Measurements from ENCODE around the gene ARHGAP21. TPM values are rescaled to one million over a fixed set of nuclear protein-coding genes. Genes with fewer than 3 reads are reported as not detected.

ARHGAP21 gene
- total and polyA plus RNA-seq, 9 of the 15 experiments (the other 6 are each of a cell fraction or from before 2014, with no cell fraction given) = 13.6 to 145 (median 60.8) TPM

DNA sequence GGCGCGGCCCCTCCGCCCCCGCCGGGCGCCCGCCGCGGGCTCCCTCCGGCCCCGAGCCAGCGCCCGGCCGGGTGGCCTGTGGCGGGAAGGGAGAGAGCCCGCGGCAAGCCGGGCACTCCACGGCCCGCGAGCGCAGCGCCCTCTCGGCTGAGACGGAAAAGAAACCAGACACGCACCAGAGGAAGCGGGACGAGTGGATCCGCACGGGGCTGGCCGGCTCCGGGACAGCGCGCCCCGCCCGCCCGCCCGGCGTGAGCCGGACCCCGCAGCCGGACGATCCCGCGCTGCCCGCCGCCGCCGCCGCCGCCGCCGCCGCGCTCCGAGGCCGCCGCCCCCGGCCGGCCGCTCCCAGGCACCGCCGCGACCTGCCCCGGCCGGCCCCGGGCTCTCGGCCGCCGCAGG is 300 bp downstream of the ARHGAP21 start:
- POLR2A ChIA-PET = interaction anchor here (0.6 to 0.8 kb wide), 3 partner anchors 13 to 51 kb away, joined by 3 read pairs; no protein-coding TSS in a partner anchor
- Histone ChIP-seq H4K20me1 (replicated peaks; ENCODE audit: control insufficient read depth, insufficient read depth, low read length) (peaks cover 12% of the 10 kb centered on the region; the same call in 1 of the 2 replicates), H3K4me1 (replicated peaks in 1 of 2; ENCODE audit: control insufficient read depth in 2 of 2, insufficient read depth in 2 of 2, low read length in 2 of 2) (peaks cover 12 to 22% of the 10 kb centered on the region in 2 experiments; a peak in 4 of 5 replicates), H3K27me3 (ENCODE audit: control insufficient read depth in 2 of 2, insufficient read depth in 2 of 2, low read length in 2 of 2) (no peaks in the 10 kb centered on the region), H3K36me3 (ENCODE audit: control insufficient read depth, insufficient read depth, low read length) (peaks cover 20% of the 10 kb centered on the region), H3K9me1 (ENCODE audit: control insufficient read depth, insufficient read depth, low read length) (no peaks in the 10 kb centered on the region), H2AFZ (ENCODE audit: low read depth, low read length) (no peak overlapping the region; the same call in 1 of the 2 replicates), H3K9me3 (replicated peaks; ENCODE audit: control insufficient read depth, insufficient read depth, low read depth, low read length) (no peaks in the 10 kb centered on the region), H3K27ac (ENCODE audit: extremely low read depth, low read depth, low read length) (peak overlapping the region; percentile 92), H3K4me3 (peak overlapping the region; percentile 81), H3K79me2 (ENCODE audit: control insufficient read depth, insufficient read depth, low read length) (peaks cover 47% of the 10 kb centered on the region), H3K4me2 (ENCODE audit: insufficient read depth, low read length) (peak overlapping the region; percentile 93; the same call in 1 of the 2 replicates), H3K9ac (ENCODE audit: insufficient read depth in 1 of 2, low read depth in 2 of 2, low read length in 2 of 2) (peak overlapping the region; percentile 86 to 96; a peak in 3 of 4 replicates)
- no TSS peak for BruUV-seq (replicated peaks)
- ATAC-seq (no peak), FAIRE-seq (no peak), DNase-seq (ENCODE audit: extremely low read depth in 1 of 4, low spot score in 3 of 4) (peak in 1 of 4 experiments; percentile 38)
- 0% methylated on average over 19 of the region's 70 CpGs for WGBS (ENCODE audit: insufficient coverage, low coverage, missing lambda C conversion rate)
- intact Hi-C loops (cut with micrococcal nuclease) = loop anchor here (5.0 to 10.0 kb wide), 2 partner anchors 199 to 291 kb away; partner anchors contain the start of genes ENKUR and THNSL1
- in situ Hi-C loops (cut with MboI) = no loop called here
- CTCF ChIA-PET (ENCODE audit: low intra/inter-chr PET ratio) = interaction anchor here (0.6 kb wide), 1 partner anchor 220 kb away, joined by 3 read pairs; no protein-coding TSS in a partner anchor
- no peak for TF ChIP-seq NUFIP1 (IDR thresholded peaks at IDR 0.05; ENCODE audit: partially characterized antibody)
- no peak for TF ChIP-seq EGR1 (conservative IDR thresholded peaks at IDR 0.05)
- TF ChIP-seq SMARCE1 (IDR thresholded peaks at IDR 0.05) = no peak
- TF ChIP-seq, protein P1, sequence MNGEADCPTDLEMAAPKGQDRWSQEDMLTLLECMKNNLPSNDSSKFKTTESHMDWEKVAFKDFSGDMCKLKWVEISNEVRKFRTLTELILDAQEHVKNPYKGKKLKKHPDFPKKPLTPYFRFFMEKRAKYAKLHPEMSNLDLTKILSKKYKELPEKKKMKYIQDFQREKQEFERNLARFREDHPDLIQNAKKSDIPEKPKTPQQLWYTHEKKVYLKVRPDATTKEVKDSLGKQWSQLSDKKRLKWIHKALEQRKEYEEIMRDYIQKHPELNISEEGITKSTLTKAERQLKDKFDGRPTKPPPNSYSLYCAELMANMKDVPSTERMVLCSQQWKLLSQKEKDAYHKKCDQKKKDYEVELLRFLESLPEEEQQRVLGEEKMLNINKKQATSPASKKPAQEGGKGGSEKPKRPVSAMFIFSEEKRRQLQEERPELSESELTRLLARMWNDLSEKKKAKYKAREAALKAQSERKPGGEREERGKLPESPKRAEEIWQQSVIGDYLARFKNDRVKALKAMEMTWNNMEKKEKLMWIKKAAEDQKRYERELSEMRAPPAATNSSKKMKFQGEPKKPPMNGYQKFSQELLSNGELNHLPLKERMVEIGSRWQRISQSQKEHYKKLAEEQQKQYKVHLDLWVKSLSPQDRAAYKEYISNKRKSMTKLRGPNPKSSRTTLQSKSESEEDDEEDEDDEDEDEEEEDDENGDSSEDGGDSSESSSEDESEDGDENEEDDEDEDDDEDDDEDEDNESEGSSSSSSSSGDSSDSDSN (IDR thresholded peaks at IDR 0.05; ENCODE audit: borderline replicate concordance in 1 of 2, low read depth in 2 of 2, low read length in 2 of 2) = peak in 1 of 2 experiments; percentile 83; a peak in 2 of 4 replicates
- no peak for TF ChIP-seq YBX1 (IDR thresholded peaks at IDR 0.05)
- peak; percentile 1 for TF ChIP-seq KDM5B (IDR thresholded peaks at IDR 0.05; ENCODE audit: insufficient replicate concordance, low read depth, low read length)
- TF ChIP-seq MEIS2 (IDR thresholded peaks at IDR 0.05; ENCODE audit: partially characterized antibody) = no peak
- peak; percentile 48; the same call in 1 of the 2 replicates for TF ChIP-seq ZFX (CRISPR knock-in tag; IDR thresholded peaks at IDR 0.05)
- no peak for TF ChIP-seq KDM4B (IDR thresholded peaks at IDR 0.05; ENCODE audit: borderline replicate concordance in 2 of 2, low read depth in 1 of 2)
- TF ChIP-seq, protein P2, sequence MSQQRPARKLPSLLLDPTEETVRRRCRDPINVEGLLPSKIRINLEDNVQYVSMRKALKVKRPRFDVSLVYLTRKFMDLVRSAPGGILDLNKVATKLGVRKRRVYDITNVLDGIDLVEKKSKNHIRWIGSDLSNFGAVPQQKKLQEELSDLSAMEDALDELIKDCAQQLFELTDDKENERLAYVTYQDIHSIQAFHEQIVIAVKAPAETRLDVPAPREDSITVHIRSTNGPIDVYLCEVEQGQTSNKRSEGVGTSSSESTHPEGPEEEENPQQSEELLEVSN (IDR thresholded peaks at IDR 0.05; ENCODE audit: borderline replicate concordance in 1 of 2, extremely low read depth in 1 of 2, insufficient read depth in 1 of 2, insufficient read length in 1 of 2, low read depth in 1 of 2, low read length in 1 of 2, poor library complexity in 1 of 2, severe bottlenecking in 1 of 2) = peak in 1 of 2 experiments; percentile 23
- TF ChIP-seq MAFF (IDR thresholded peaks at IDR 0.05; ENCODE audit: low read length) = no peak
- TF ChIP-seq RBFOX2 (IDR thresholded peaks at IDR 0.05; ENCODE audit: low read depth, low read length) = peak; percentile 16; the same call in 1 of the 2 replicates
- TF ChIP-seq, protein P3, sequence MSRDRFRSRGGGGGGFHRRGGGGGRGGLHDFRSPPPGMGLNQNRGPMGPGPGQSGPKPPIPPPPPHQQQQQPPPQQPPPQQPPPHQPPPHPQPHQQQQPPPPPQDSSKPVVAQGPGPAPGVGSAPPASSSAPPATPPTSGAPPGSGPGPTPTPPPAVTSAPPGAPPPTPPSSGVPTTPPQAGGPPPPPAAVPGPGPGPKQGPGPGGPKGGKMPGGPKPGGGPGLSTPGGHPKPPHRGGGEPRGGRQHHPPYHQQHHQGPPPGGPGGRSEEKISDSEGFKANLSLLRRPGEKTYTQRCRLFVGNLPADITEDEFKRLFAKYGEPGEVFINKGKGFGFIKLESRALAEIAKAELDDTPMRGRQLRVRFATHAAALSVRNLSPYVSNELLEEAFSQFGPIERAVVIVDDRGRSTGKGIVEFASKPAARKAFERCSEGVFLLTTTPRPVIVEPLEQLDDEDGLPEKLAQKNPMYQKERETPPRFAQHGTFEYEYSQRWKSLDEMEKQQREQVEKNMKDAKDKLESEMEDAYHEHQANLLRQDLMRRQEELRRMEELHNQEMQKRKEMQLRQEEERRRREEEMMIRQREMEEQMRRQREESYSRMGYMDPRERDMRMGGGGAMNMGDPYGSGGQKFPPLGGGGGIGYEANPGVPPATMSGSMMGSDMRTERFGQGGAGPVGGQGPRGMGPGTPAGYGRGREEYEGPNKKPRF (IDR thresholded peaks at IDR 0.05; ENCODE audit: low read depth, low read length) = no peak
- peak; percentile 34 for TF ChIP-seq POLR2G (IDR thresholded peaks at IDR 0.05; ENCODE audit: low read depth, low read length)
- no peak for TF ChIP-seq MYBL2 (IDR thresholded peaks at IDR 0.05; ENCODE audit: low read depth)
- TF ChIP-seq MYBL2 (CRISPR knock-in tag; IDR thresholded peaks at IDR 0.05; ENCODE audit: borderline replicate concordance) = no peak
